HepG2 (cell line): ENCODE measurements around the gene DMRTC1.
"Not testable (repeated sequence)": the region's sequence is repeated elsewhere in the genome, so short reads cannot be mapped to it uniquely, and the experiment has no call there.

ENCODE experiments used
- CENPT ChIP-seq: sonication (generic); formaldehyde crosslinking; IDR thresholded peaks from 2 replicates; pipeline ENCODE4 v1.8.0; 2022; ENCODE audit warnings: low read depth, mild to moderate bottlenecking, moderate library complexity, missing genetic modification reagents
- CTCF ChIP-seq: sonication (generic); formaldehyde crosslinking; IDR thresholded peaks from 2 replicates; pipeline ENCODE4 v1.5.0; 2020; ENCODE audit warnings: mild to moderate bottlenecking, missing genetic modification reagents, moderate library complexity
- ERF ChIP-seq: IDR thresholded peaks from 2 replicates; pipeline ENCODE4 v1.6.1; 2018; ENCODE audit warnings: missing biosample characterization, missing genetic modification reagents
- FOXK1 ChIP-seq: sonication (generic); formaldehyde crosslinking; IDR thresholded peaks from 2 replicates; pipeline ENCODE4 v1.4.0; 2020; ENCODE audit warnings: low read depth, missing genetic modification reagents, borderline replicate concordance
- HDAC2 ChIP-seq: sonication (generic); formaldehyde crosslinking; IDR thresholded peaks from 2 replicates; pipeline ENCODE4 v1.4.0; 2020; ENCODE audit warnings: missing genetic modification reagents
- NFYB ChIP-seq: sonication (generic); formaldehyde crosslinking; IDR thresholded peaks from 2 replicates; pipeline ENCODE4 v1.4.0; 2020; ENCODE audit warnings: missing genetic modification reagents
- RERE ChIP-seq: IDR thresholded peaks from 2 replicates; pipeline ENCODE4 v1.6.1; 2016; ENCODE audit warnings: low read depth, missing genetic modification reagents, missing compliant biosample characterization
- SIN3B ChIP-seq: fragments of 150-350 bp; IDR thresholded peaks from 2 replicates; pipeline ENCODE4 v1.6.1; 2014; ENCODE audit warnings: low read length
- TOE1 ChIP-seq: sonication (generic); formaldehyde crosslinking; IDR thresholded peaks from 2 replicates; pipeline ENCODE4 v1.4.0; 2020; ENCODE audit warnings: mild to moderate bottlenecking, missing genetic modification reagents
- ZNF776 ChIP-seq: sonication (generic); formaldehyde crosslinking; IDR thresholded peaks from 2 replicates; pipeline ENCODE4 v1.4.0; 2020; ENCODE audit warnings: mild to moderate bottlenecking, missing genetic modification reagents

GRCh38 chrX:72916096-72916495, 27.5 kb downstream of the DMRTC1 start:
- TF ChIP-seq CENPT (CRISPR knock-in tag); TOE1 (CRISPR knock-in tag); NFYB (CRISPR knock-in tag); SIN3B; RERE (CRISPR knock-in tag); ZNF776 (CRISPR knock-in tag); ERF (CRISPR knock-in tag); HDAC2 (CRISPR knock-in tag); CTCF; FOXK1 (CRISPR knock-in tag): not testable (repeated sequence)
